Esophagus muscularis mucosa (tissue), 3 donors: ENCODE results near the gene RFFL.

Source experiments
- POLR2A ChIP-seq: fragments of 450-650 bp; IDR thresholded peaks from one replicate; pipeline ENCODE4 v1.6.1; 2017; ENCODE audit warnings: antibody characterized with exemption, moderate library complexity, mild to moderate bottlenecking, low read depth
- POLR2AphosphoS5 ChIP-seq, 2 donors: sonication (generic); formaldehyde crosslinking; IDR thresholded peaks; one replicate each; pipeline ENCODE4 v1.6.1; 2017; ENCODE audit warnings: antibody characterized with exemption in 2 of 2
- TF ChIP-seq, protein P1 (sequence below), 3 experiments: fragments of 200-600 bp in 2 of 3; fragments of 450-650 bp in 1 of 3; sonication (generic) in 2 of 3; IDR thresholded peaks; one replicate each; pipeline ENCODE4 v1.5.1; 2017 to 2019; ENCODE audit warnings: antibody characterized with exemption in 3 of 3, mild to moderate bottlenecking in 2 of 3, moderate library complexity in 1 of 3

GRCh38 chr17:35051183-35051578, 12.3 kb downstream of the RFFL start:
- TF ChIP-seq, protein P1, sequence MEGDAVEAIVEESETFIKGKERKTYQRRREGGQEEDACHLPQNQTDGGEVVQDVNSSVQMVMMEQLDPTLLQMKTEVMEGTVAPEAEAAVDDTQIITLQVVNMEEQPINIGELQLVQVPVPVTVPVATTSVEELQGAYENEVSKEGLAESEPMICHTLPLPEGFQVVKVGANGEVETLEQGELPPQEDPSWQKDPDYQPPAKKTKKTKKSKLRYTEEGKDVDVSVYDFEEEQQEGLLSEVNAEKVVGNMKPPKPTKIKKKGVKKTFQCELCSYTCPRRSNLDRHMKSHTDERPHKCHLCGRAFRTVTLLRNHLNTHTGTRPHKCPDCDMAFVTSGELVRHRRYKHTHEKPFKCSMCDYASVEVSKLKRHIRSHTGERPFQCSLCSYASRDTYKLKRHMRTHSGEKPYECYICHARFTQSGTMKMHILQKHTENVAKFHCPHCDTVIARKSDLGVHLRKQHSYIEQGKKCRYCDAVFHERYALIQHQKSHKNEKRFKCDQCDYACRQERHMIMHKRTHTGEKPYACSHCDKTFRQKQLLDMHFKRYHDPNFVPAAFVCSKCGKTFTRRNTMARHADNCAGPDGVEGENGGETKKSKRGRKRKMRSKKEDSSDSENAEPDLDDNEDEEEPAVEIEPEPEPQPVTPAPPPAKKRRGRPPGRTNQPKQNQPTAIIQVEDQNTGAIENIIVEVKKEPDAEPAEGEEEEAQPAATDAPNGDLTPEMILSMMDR (IDR thresholded peaks at IDR 0.05) = no peak
- no peak for TF ChIP-seq POLR2AphosphoS5 (IDR thresholded peaks at IDR 0.05)
- TF ChIP-seq POLR2A = no peak
